CD4-positive, alpha-beta T cell treated with Interleukin-12 subunit alpha and Interleukin-12 subunit beta, for 1 hour (primary cell): ENCODE measurements around the gene SPATS2.
"Not testable (repeated sequence)": the region's sequence is repeated elsewhere in the genome, so short reads cannot be mapped to it uniquely, and the experiment has no call there.

ENCODE experiments used
- DNase-seq: peaks from one replicate; pipeline ENCODE4 v3.0.0-alpha.2; 2020

SPATS2 gene

DNA sequence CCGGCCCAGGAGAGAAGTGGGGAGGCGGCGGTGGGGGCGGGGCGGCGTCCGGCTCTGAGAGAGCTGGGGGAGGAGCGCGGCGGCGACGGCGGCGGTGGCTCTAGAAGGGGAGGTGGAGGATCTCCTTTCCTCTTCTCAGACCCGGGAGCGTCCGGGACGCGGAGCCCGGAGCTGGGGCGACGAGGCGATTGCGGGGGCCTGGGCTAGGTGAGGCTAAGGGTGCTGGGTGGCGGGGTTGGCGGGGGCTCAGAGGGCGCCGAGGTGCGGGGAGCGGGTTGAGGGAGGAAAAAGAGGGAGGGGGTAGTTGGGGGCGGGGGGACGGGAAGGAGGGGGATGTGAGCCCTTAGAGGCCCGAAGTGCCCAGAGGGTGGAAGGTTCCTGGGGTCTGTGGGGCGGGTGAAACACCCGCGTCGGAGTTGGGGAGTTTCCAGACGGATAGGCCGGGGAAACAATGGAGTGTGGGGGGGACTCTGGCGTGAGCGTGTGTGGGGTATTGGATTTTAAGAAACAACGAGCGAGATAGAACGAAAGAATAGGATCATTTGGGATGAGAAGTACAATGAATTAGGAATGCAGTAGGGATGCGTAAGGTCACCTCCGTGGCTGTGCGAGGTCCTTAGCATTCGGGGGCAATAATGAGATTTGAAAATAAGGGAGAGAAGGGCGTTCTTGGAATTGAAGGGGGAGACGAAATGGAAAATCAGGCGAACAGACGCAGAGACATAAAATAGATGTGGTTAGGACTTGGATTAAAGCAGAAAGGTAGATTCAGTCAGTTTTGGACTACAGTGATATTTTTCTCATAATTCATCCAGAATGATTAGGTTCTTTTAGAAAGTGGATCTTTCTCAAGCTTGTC lies at the start of gene SPATS2:
SPATS2 (plus strand) TSS at position 82 of the 859 bp plus-strand sequence. CDS start 93,551 bp downstream, outside the sequence.
- DNase-seq, result no peak

DNA sequence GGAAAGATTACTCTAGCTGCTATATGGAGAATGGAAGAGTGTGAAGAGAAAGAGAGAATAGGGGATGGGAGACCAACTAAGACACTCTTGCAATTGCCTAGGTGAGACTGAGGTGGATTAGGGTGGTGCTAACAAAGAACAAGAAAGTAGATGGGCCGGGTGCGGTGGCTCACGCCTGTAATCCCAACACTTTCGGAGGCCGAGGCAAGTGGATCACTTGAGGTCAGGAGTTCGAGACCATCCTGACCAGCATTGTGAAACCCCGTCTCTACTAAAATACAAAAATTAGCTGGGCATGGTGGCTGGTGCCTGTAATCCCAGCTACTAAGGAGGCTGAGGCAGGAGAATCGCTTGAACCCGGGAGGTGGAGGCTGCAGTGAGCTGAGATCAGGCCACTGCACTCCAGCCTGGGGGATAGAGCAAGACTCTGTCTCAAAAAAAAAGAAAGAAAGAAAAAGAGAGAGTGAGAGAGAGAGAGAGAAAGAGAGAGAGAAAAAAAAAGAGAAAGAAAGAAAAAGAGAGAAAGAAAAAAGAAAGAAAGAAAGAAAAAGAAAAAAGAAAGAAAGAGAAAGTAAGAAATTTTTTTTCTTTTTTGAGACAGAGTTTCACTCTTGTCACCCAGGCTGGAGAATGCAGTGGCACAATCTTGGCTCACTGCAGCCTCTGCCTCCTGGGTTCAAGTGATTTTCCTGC lies 46.7 kb upstream of the SPATS2 start:
- not testable (repeated sequence) for DNase-seq

DNA sequence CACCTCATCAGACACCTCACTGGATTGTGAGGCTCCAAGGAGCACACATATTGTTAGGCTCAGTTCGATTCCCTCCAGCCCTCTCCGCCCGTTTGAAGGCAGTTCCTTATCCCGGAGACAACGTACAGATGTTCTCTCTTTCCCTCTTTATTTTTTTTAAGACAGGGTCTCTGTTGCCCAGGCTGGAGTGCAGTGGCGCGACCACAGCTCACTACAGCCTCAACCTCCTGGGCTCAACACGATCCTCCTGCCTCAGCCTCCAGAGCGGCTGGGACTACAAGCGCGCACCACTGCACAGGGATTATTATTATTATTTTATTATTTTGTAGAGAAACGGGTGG lies 44.9 kb upstream of the SPATS2 start:
- no peak for DNase-seq

DNA sequence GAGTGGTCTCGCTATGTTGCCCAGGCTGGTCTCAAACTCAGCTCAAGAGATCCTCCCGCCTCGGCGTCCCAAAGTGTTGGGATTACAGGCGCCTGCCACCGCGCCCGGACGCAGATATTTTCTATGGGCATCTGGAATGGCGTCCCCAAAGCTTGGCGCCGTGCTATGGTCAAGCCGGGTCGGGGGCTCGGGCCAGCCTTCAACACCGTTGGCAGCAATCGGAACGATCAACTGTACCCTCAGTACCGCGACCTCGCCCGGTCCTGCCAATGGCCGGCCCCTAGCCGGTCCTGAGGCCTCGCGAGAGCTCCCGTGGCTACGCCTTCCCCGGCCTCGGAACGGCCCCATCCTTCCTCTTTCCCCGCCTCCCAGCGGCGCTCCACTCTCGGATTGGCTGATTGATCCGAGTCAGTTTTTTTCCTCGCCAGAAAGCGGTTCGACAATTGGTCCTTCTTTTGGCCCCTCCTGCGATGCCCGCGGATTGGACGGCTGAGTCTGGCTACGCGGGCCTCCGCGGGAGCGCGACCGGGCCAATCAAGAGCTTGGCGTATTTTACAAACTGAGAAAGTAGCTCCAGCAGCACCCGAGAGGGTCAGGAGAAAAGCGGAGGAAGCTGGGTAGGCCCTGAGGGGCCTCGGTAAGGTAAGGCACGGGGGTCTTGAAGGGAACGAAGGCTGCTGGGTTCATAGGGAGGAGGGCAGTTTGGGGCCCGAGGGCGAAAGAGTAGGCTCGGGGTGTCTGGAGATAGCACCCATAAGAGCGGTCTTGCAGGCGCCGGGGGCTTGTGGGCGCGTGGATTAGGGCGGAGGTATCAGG lies 44.3 kb upstream of the SPATS2 start, which contains the start of gene TROAP:
TROAP (plus strand) TSS at position 548 of the 816 bp plus-strand sequence. CDS start 354 bp downstream, outside the sequence.
- peak; percentile 98 for DNase-seq

DNA sequence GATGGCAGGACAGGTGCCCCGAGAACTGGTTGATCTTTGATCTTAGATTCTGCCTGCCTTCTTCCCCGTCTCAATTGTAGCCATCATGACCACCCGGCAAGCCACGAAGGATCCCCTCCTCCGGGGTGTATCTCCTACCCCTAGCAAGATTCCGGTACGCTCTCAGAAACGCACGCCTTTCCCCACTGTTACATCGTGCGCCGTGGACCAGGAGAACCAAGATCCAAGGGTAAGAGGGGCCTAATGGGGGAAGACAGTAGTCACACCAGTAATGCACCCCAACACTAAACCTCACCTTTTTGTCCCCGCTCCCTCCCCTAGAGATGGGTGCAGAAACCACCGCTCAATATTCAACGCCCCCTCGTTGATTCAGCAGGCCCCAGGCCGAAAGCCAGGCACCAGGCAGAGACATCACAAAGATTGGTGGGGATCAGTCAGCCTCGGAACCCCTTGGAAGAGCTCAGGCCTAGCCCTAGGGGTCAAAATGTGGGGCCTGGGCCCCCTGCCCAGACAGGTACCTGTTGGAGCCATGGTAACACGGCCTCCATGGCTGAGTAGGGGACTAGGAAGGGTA lies 43.7 kb upstream of the SPATS2 start:
- DNase-seq, result no peak

DNA sequence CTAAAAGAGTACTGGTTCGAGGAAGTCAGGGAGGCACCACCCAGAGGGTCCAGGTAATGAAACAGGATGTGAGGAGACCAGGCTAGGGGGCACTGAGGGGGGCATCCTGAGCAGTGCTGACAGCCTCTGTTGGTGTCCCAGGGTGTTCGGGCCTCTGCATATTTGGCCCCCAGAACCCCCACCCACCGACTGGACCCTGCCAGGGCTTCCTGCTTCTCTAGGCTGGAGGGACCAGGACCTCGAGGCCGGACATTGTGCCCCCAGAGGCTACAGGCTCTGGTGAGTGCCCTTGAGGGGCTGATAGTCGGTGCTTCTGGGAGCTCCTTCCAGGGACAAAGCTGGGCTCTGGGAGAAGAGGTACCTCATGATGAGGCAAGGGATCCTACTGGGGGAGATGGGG lies 41.7 kb upstream of the SPATS2 start:
- DNase-seq, result no peak

DNA sequence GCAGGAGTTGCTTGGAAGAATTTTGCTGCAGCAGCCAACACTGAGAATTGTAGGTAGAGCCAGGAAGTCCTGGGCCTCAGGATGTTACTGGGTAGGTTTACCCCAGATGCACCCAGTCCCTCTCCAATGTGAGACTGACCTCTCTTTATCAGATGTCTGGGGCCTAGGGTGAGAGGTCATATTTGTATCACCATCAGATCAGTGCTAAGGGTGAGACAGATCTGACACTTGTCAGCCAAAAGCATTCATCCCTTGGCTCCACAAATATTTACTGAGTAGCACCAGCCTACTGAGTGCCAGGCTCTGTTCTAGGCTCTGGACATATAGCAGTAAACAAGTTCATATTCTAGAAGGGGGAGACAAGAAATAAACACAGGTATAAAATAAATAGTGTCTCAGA lies 39.9 kb upstream of the SPATS2 start:
- no peak for DNase-seq

DNA sequence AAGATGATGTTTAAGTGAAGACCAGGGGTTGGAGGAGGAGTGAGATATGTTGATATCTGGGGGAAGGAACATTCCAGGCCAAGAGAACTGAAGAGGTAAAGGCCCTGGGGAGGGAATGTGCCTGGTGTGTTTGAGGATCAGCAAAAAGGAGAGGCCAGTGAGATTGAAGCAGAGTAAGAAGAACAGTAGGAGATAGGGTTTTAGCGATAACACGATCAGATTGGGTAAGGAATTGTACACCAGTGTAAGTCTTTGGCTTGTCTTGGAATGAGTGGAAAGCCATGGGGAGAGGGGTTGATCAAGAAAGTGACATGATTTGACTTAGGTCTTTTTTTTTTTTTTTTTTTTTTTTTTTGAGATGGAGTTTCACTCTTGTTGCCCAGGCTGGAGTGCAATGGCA lies 39.4 kb upstream of the SPATS2 start:
- DNase-seq, result no peak

DNA sequence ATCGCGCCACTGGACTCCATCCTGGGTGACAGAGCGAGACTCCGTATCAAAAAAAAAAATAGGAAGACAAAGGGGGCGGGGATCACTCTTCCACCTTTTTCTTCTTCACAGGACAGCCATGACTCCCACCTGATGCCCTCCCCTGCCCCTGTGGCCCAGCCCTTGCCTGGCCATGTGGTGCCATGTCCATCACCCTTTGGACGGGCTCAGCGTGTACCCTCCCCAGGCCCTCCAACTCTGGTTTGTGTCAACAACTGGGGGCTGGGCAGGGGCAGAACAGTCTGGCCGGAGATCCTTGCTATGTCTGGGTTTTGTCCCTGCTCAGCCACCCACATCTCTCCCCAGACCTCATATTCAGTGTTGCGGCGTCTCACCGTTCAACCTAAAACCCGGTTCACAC lies 38.4 kb upstream of the SPATS2 start:
- DNase-seq, result no peak

DNA sequence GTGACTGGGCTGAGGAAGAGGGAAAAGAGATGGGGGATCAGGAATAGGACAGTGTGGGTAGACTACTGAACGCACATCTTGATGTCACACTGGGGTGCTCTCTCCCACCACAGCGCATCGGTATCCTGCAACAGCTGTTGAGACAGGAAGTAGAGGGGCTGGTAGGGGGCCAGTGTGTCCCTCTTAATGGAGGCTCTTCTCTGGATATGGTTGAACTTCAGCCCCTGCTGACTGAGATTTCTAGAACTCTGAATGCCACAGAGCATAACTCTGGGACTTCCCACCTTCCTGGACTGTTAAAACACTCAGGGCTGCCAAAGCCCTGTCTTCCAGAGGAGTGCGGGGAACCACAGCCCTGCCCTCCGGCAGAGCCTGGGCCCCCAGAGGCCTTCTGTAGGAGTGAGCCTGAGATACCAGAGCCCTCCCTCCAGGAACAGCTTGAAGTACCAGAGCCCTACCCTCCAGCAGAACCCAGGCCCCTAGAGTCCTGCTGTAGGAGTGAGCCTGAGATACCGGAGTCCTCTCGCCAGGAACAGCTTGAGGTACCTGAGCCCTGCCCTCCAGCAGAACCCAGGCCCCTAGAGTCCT lies 37.1 kb upstream of the SPATS2 start:
- no peak for DNase-seq

DNA sequence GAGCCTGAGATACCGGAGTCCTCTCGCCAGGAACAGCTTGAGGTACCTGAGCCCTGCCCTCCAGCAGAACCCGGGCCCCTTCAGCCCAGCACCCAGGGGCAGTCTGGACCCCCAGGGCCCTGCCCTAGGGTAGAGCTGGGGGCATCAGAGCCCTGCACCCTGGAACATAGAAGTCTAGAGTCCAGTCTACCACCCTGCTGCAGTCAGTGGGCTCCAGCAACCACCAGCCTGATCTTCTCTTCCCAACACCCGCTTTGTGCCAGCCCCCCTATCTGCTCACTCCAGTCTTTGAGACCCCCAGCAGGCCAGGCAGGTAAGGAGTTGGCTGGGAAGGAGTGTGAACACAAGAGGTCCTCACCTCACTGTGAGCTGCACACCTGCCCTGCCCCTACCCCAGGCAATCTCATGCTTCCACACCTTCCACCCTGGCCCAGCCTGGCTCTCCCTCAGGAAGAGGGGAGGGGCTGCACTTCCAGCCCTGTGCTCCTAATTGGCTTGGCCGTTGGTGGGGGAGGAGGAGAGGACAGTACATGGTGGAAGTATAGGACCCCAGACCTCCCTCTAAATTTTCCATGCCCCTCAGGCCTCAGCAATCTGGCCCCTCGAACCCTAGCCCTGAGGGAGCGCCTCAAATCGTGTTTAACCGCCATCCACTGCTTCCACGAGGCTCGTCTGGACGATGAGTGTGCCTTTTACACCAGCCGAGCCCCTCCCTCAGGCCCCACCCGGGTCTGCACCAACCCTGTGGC lies 36.5 kb upstream of the SPATS2 start:
- no peak for DNase-seq

DNA sequence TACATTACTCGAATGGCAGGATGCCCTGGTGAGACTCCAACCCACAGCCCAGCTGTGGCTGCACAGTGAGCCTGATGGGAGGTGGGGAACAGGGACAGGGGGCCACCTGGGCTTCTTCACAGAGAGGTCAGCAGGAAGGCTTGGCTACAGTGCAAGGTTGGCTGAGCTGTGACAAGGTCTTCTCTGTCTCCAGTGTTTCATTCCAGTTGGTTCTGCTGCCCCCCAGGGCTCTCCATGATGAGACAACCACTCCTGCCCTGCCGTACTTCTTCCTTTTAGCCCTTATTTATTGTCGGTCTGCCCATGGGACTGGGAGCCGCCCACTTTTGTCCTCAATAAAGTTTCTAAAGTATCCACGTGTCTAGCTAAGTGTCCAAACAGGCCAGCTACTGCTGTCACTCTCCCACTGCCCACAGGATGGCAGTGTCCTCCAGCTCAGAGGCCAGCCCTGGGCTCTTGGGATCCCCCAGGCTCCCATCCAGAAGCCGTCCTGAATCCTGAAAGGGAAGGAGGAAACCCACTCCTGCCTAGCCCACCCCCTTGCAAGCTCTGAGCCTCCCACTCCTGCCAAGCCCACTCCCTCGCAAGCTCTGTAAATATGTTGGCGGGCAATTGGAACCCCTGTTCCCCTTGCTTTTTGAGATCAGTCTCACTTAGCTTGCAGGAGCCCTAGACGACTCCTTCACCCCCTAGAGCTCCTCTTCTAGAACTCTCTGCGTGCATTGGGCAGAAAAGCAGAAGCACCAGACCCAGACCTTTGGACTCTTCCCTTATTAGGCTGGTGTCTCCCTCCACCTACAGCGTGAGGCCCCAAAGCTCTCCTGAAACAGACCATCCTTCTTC lies 35.7 kb upstream of the SPATS2 start:
- DNase-seq, result no peak

DNA sequence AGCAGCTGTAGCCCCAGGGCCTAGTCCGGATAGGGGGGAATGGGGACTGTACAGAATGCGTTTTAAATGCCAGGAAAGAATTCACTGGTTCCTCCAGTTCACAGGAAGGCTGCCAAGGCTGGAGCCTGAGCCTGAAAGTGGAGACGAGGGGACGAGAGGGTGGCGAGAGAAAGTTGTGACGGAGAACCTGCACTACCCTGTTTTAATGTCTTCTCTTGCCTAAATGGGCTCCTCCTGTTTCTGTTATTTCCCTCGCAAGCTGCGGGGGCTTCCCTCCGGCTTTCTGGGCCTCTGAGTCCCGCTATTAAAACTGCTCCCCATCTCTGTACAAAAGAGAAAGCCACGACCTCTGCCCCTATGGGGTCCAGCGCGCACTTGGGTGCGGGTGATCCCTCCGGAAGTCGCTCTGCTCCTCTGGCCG lies 34.8 kb upstream of the SPATS2 start:
- DNase-seq, result no peak

DNA sequence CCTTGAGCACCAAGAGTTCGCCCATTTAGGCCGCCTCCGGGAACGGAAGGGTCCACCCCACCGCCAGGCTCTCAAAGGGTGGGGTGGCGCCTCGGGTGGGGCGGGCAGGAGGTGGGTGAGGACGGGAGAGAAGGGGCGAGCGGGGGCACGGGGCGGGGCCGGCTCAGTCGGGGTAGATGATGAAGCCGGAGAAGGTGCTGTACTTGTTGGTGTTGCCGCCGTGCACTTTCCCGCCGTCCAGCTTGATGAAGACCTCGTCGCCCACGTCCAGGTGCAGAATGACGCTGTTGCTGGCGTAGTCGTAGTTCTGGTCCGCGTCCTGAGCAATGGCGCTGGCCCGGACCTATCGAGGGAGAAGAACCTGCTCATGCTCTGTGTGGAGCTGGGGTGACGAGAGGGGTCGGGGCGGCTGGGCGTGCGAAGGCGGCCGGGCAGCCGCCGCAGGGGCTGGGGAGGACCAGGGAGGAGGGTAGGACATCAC lies 34.3 kb upstream of the SPATS2 start:
- no peak for DNase-seq

DNA sequence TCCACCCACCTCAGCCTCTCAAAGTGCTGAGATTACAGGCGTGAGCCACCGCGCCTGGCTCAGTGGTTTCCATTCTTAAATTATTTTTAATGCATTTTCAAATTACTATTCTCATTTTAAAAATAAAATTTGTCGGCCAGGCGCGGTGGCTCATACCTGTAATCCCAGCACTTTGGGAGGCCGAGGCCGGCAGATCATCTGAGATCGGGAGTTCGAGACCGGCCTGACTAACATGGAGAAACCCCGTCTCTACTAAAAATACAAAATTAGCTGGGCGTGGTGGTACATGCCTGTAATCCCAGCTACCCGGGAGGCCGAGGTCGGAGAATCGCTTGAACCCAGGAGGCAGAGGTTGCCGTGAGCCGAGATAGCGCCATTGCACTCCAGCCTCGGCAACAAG lies 33.5 kb upstream of the SPATS2 start:
- not testable (repeated sequence) for DNase-seq

DNA sequence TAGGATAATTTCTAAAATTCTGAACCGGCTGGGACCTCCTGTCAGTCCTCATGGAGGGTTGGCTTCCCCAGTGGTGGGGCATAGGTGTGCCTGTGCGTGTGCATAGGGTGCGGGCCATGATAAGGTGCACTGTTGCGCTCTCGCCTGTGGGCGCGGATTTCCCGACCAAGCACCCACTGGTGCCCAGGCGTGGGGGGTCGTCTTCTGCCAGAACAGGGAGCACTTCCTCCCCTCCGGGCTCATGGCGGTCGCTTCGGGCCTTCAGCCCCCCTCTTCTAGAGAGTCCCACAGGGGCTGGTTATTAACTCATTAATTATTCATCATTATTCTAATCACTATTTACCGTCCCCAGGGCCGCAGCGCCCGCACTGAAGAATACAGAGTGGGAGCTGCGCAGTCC lies 33.0 kb upstream of the SPATS2 start:
- no peak for DNase-seq

DNA sequence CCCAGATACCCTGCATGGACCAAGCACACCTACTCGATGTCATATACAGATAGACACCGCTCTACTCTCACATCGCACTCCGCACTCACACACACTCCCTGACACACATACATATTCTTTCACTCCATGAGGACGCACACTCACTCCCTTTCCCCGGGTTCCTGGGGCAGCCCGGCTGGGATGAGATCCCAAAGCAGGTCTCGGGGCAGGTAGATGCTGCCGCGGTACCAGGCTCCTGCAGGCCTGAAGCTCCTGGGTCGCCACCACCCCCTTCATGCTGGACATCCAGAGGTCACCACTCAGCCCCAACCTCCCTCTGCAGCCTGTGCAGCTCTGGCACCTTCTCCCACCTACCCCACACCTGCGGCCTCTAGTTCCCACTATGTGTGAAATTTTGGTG lies 32.6 kb upstream of the SPATS2 start:
- no peak for DNase-seq

DNA sequence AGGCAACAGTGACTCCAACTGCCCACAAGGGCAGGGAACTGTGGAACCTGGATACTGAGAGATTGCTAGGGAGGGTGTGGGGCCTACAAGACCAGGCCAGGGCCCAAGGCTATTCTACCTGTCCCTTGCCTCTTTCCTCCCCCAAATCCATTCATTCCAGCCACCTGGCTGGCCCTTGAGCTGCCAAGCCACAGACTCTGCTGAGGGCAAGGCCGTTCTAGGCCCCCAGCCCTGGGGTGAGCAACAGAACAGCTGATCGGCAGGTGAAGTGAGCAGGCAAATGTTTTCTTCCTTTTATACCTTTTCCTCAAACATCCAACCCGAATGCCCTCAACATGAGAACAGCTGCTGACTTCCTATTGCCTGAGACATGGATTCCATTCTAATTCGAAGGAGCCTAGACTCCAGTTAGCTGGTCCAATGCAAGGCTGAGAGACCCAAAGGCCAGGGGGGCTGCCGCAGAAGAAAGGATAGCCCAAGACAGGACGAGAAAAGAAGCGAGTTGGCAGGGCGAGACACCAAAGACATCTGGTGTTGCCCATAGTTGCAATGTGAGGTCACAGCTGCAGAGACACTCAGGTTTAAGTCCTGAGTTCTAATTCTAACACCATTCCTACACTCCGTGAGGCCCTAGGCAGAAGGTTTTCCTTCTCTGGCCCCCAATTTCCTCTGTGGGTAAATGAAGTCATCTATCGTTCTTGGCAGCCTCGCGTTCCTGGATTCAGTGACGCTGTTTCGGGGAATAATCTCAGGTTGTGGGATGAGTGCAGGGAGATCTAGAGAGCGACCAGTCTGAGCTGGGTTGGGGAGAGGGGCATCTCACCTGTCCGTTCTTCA lies 31.9 kb upstream of the SPATS2 start:
- DNase-seq, result no peak

DNA sequence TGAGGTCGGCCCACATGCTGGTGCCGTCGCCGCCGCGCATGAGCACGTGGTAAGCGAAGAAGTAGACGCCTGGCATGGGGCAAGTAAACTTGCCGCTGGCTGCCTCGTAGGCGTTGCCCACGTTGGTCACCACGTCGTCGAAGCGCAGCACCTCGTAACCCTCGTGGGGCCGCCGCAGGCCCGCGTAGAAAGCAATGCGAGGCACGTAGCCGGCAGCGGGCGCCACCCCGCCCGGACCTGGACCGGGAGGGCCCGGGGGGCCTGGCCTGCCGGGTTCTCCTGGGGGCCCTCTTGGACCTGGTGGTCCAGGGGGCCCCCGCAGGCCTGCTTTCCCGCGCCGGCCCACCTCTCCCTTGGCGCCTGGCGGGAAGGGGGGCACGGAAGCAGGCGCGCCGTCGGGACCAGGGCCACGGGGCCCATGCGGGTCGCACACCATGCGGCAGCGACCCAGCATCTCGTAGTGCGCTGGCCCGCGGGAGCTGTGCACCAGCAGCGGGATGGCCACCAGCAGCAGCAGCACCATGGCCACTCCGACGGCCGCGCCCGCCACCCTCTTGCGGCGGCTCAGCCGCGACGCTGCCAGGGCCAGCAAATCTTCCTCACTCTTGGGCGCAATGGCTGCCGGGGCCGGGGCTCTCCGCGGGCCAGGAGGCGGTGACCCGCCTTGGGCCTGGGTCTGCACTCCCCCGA lies 31.2 kb upstream of the SPATS2 start:
- DNase-seq, result no peak
